Testis (tissue), 2 donors: ENCODE data around the gene DTX3.

Experiments
- POLR2A ChIP-seq: fragments of 450-650 bp; IDR thresholded peaks from one replicate; pipeline ENCODE4 v1.6.1; 2017; ENCODE audit warnings: antibody characterized with exemption, mild to moderate bottlenecking, moderate library complexity
- TF ChIP-seq, protein P1 (sequence below), 3 experiments: fragments of 450-650 bp in 2 of 3; fragments of 200-600 bp in 1 of 3; sonication (generic) in 1 of 3; IDR thresholded peaks; one replicate each; pipeline ENCODE4 v1.5.1; 2016 to 2019; ENCODE audit warnings: antibody characterized with exemption in 3 of 3, mild to moderate bottlenecking in 2 of 3, moderate library complexity in 1 of 3

DNA sequence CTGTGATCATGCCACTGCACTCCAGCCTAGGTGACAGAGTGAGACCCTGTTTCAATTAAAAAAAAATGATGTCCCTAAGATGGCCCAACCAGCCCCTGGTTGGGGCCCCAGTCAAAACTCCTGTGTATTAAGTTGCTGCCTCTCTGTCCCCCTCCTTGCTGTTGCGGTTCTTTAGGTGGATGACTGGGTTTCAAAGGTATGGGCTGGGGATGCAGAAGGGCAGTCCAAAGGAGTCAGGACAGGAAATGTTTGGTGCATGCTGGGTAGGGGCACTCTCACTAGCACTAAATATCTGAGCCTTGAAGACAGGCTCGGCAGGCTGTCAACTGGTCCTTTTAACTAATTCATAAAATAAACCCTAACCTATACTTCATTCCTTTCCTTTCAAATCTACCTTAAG, 25.6 kb upstream of the DTX3 start:
- TF ChIP-seq, protein P1, sequence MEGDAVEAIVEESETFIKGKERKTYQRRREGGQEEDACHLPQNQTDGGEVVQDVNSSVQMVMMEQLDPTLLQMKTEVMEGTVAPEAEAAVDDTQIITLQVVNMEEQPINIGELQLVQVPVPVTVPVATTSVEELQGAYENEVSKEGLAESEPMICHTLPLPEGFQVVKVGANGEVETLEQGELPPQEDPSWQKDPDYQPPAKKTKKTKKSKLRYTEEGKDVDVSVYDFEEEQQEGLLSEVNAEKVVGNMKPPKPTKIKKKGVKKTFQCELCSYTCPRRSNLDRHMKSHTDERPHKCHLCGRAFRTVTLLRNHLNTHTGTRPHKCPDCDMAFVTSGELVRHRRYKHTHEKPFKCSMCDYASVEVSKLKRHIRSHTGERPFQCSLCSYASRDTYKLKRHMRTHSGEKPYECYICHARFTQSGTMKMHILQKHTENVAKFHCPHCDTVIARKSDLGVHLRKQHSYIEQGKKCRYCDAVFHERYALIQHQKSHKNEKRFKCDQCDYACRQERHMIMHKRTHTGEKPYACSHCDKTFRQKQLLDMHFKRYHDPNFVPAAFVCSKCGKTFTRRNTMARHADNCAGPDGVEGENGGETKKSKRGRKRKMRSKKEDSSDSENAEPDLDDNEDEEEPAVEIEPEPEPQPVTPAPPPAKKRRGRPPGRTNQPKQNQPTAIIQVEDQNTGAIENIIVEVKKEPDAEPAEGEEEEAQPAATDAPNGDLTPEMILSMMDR (IDR thresholded peaks at IDR 0.05) = no peak
- no peak for TF ChIP-seq POLR2A
